ENCODE data around the gene KRTAP12-4. TPM values are rescaled to one million over a fixed set of nuclear protein-coding genes. Genes with fewer than 3 reads are reported as not detected.

Gene KRTAP12-4
- not detected in 2 replicates for total RNA-seq (2014; rRNA removed; shearing (Covaris generic))
- total RNA-seq (2022): not detected in 2 replicates
- not detected for Bru-seq, nascent RNA
- BruChase-seq, experiment 1, labeled RNA remaining after a 6-hour chase: not detected
- BruChase-seq, experiment 2, labeled RNA remaining after a 2-hour chase: not detected
- long read RNA-seq: 0 reads

- CTCF ChIA-PET (ENCODE audit: unreplicated experiment): no interaction called here
- TF ChIP-seq CTCF (conservative IDR thresholded peaks at IDR 0.05; ENCODE audit: low read length): no peak
- TF ChIP-seq EZH2phosphoT487 (IDR thresholded peaks at IDR 0.05; ENCODE audit: borderline replicate concordance, low read depth, low read length): no peak
- H2AFZ ChIP-seq (ENCODE audit: low read length): no peak within 1 kb of the TSS
- intact Hi-C loops (cut with micrococcal nuclease; ENCODE audit: unreplicated experiment): no loop called here
- DNase-seq (ENCODE audit: low spot score): no peak
- H3K27ac ChIP-seq (ENCODE audit: low read depth, low read length, poor library complexity, severe bottlenecking): no peak within 1 kb of the TSS
- POLR2A ChIA-PET: no interaction called here
- no peaks in the 10 kb centered on the region for H3K4me1 ChIP-seq (ENCODE audit: insufficient read depth, low read length, poor library complexity, severe bottlenecking)
- no peaks in the 10 kb centered on the region for H3K9me2 ChIP-seq (ENCODE audit: insufficient read depth, low read length)
- no peak within 1 kb of the TSS for H3K4me2 ChIP-seq (ENCODE audit: low read length)
- H3K4me3 ChIP-seq (ENCODE audit: low read depth, low read length, poor library complexity, severe bottlenecking): no peak within 1 kb of the TSS
- no peaks in the 10 kb centered on the region for H3K36me3 ChIP-seq (ENCODE audit: insufficient read depth, low read length)
- H4K20me1 ChIP-seq (ENCODE audit: insufficient read depth, low read length): no peaks in the 10 kb centered on the region
- BruUV-seq (replicated peaks): no TSS peak
- H3K9me3 ChIP-seq (ENCODE audit: low read length): no peaks in the 10 kb centered on the region
- no peaks in the 10 kb centered on the region for H3K79me2 ChIP-seq (ENCODE audit: insufficient read depth, low read depth, low read length)
Observed at GRCh38 chr21:44654576-44655175, at the start of gene KRTAP12-4. Gene KRTAP12-4 (minus strand): TSS chr21:44654659. CDS start chr21:44654614, 45 bp downstream.

- Histone ChIP-seq H3K4me3 (ENCODE audit: low read depth, low read length, poor library complexity, severe bottlenecking) (no peak overlapping the region), H3K9me3 (ENCODE audit: low read length) (no peaks in the 10 kb centered on the region), H3K9me2 (ENCODE audit: insufficient read depth, low read length) (no peaks in the 10 kb centered on the region), H3K79me2 (ENCODE audit: insufficient read depth, low read depth, low read length) (no peaks in the 10 kb centered on the region), H2AFZ (ENCODE audit: low read length) (no peak overlapping the region), H3K27ac (ENCODE audit: low read depth, low read length, poor library complexity, severe bottlenecking) (no peak overlapping the region), H3K4me2 (ENCODE audit: low read length) (no peak overlapping the region), H3K36me3 (ENCODE audit: insufficient read depth, low read length) (no peaks in the 10 kb centered on the region), H3K4me1 (ENCODE audit: insufficient read depth, low read length, poor library complexity, severe bottlenecking) (no peaks in the 10 kb centered on the region), H4K20me1 (ENCODE audit: insufficient read depth, low read length) (no peaks in the 10 kb centered on the region)
- TF ChIP-seq EZH2phosphoT487 (IDR thresholded peaks at IDR 0.05; ENCODE audit: borderline replicate concordance, low read depth, low read length) (no peak), CTCF (conservative IDR thresholded peaks at IDR 0.05; ENCODE audit: low read length) (no peak)
- ChIA-PET POLR2A (no interaction called here), CTCF (ENCODE audit: unreplicated experiment) (no interaction called here)
- no peak for DNase-seq (ENCODE audit: low spot score)
- intact Hi-C loops (cut with micrococcal nuclease; ENCODE audit: unreplicated experiment): no loop called here
- no TSS peak for BruUV-seq (replicated peaks)
Observed at GRCh38 chr21:44703731-44704635, 49.5 kb upstream of the KRTAP12-4 start.
